Activated T-cell treated with anti-CD3 and anti-CD28 coated beads for 1 hour (primary cell): ENCODE results near the gene DPY19L2.
"Not testable (repeated sequence)": the region's sequence is repeated elsewhere in the genome, so short reads cannot be mapped to it uniquely, and the experiment has no call there.

Experiments
- DNase-seq: peaks from one replicate; pipeline ENCODE4 v3.0.0-alpha.2; 2020; ENCODE audit warnings: low read depth

DPY19L2 gene

GRCh38 chr12:63663005-63663404 is 5.3 kb downstream of the DPY19L2 start:
- DNase-seq, result not testable (repeated sequence)

- DNase-seq, result not testable (repeated sequence)
These were observed 9.8 kb downstream of the DPY19L2 start for GRCh38 chr12:63658501-63658900.

- not testable (repeated sequence) for DNase-seq
These were observed 11.9 kb downstream of the DPY19L2 start for GRCh38 chr12:63656407-63656806.

GRCh38 chr12:63655543-63656257 is 12.6 kb downstream of the DPY19L2 start:
- DNase-seq, result not testable (repeated sequence)

- DNase-seq, result not testable (repeated sequence)
These were observed 13.8 kb downstream of the DPY19L2 start for GRCh38 chr12:63654481-63654880.

GRCh38 chr12:63649517-63649916 is 18.8 kb downstream of the DPY19L2 start:
- not testable (repeated sequence) for DNase-seq

- DNase-seq, result not testable (repeated sequence)
These were observed 24.7 kb downstream of the DPY19L2 start for GRCh38 chr12:63643381-63644140.

GRCh38 chr12:63624258-63624657 is 44.0 kb downstream of the DPY19L2 start:
- not testable (repeated sequence) for DNase-seq

GRCh38 chr12:63615544-63615943 is 52.7 kb downstream of the DPY19L2 start:
- not testable (repeated sequence) for DNase-seq

- not testable (repeated sequence) for DNase-seq
These were observed 57.0 kb downstream of the DPY19L2 start for GRCh38 chr12:63611285-63611684.

GRCh38 chr12:63609281-63609680 is 59.0 kb downstream of the DPY19L2 start:
- not testable (repeated sequence) for DNase-seq

GRCh38 chr12:63604985-63605384 is 63.3 kb downstream of the DPY19L2 start:
- DNase-seq, result not testable (repeated sequence)

GRCh38 chr12:63594828-63595227 is 73.5 kb downstream of the DPY19L2 start:
- not testable (repeated sequence) for DNase-seq

GRCh38 chr12:63584426-63584825 is 83.9 kb downstream of the DPY19L2 start:
- DNase-seq, result not testable (repeated sequence)

GRCh38 chr12:63583289-63583688 is 85.0 kb downstream of the DPY19L2 start:
- DNase-seq, result not testable (repeated sequence)

GRCh38 chr12:63577631-63578030 is 90.7 kb downstream of the DPY19L2 start:
- not testable (repeated sequence) for DNase-seq

GRCh38 chr12:63572038-63572437 is 96.3 kb downstream of the DPY19L2 start:
- not testable (repeated sequence) for DNase-seq

GRCh38 chr12:63558445-63558844 is 109.8 kb downstream of the DPY19L2 start:
- DNase-seq, result not testable (repeated sequence)

GRCh38 chr12:63551397-63551796 is 116.9 kb downstream of the DPY19L2 start:
- DNase-seq, result not testable (repeated sequence)

- not testable (repeated sequence) for DNase-seq
These were observed 119.3 kb downstream of the DPY19L2 start for GRCh38 chr12:63549034-63549433.

- DNase-seq, result not testable (repeated sequence)
These were observed 122.9 kb downstream of the DPY19L2 start for GRCh38 chr12:63545298-63545916.

GRCh38 chr12:63538656-63539055 is 129.6 kb downstream of the DPY19L2 start:
- not testable (repeated sequence) for DNase-seq

- DNase-seq, result not testable (repeated sequence)
These were observed 130.5 kb downstream of the DPY19L2 start for GRCh38 chr12:63537838-63538237.
